HCT116 (cell line): Measurements from ENCODE around the gene TBP. TPM values are rescaled to one million over a fixed set of nuclear protein-coding genes. Genes with fewer than 3 reads are reported as not detected.
A peak's percentile ranks its signal among the peaks of the same experiment; 100 is the strongest.
"Not testable (repeated sequence)": the region's sequence is repeated elsewhere in the genome, so short reads cannot be mapped to it uniquely, and the experiment has no call there.

Source experiments
- ATAC-seq: fragments of 200-7000 bp; cut with Tn5 transposase; 2 replicates; pipeline ENCODE4 v1.9.1; 2020; ENCODE audit warnings: mild to moderate bottlenecking, moderate library complexity
- BruUV-seq: library from RNA; stranded (reverse); fragments of 400-500 nt; replicated peaks from 2 replicates; lab custom pipeline; 2021; lab: Mats Ljungman, UMichigan
- CTCF ChIA-PET: fragments of 300-600 bp; sonication (Branson Sonifier 250); formaldehyde crosslinking; loops from one replicate; lab custom pipeline; 2021; ENCODE audit warnings: antibody characterized with exemption; lab: Charles Lee
- POLR2A ChIA-PET: fragments of 300-600, 350-600 bp; sonication (Branson Sonifier 250); formaldehyde crosslinking; loops from one replicate; lab custom pipeline; 2021; ENCODE audit warnings: antibody characterized with exemption; lab: Charles Lee
- RAD21 ChIA-PET, 2 experiments: fragments of 300-600 bp; sonication (Branson Sonifier 250); formaldehyde crosslinking; loops; one replicate each; lab custom pipeline; 2023; ENCODE audit warnings: low total read pairs in 2 of 2; ENCODE audit not compliant: uncharacterized antibody in 2 of 2, unreplicated experiment in 2 of 2, low non-redundant PET in 1 of 2; lab: Charles Lee
- DNase-seq: peaks from one replicate; pipeline ENCODE4 v3.0.0-alpha.2; 2010; ENCODE audit warnings: low read depth, low spot score
- H2AFZ ChIP-seq: fragments of 200-600 bp; shearing (Covaris generic), sonication (generic); 2 replicates; pipeline ENCODE4 v1.6.1; 2017; ENCODE audit warnings: low read depth, mixed run types, mixed read lengths, antibody characterized with exemption, low read length; ENCODE audit not compliant: poor library complexity, severe bottlenecking
- H3K27ac ChIP-seq: 2 replicates; pipeline ENCODE4 v1.5.1; 2012; ENCODE audit warnings: low read depth, low read length
- H3K27me3 ChIP-seq: fragments of 200-600 bp; sonication (generic); 2 replicates; pipeline ENCODE4 v1.6.1; 2016; ENCODE audit warnings: mixed run types, low read length, mixed read lengths; ENCODE audit not compliant: insufficient read depth
- H3K36me3 ChIP-seq, 2 experiments: fragments of 200-500 bp in 1 of 2; fragments of 200-600 bp in 1 of 2; sonication (Bioruptor generic) in 1 of 2; sonication (generic) in 1 of 2; 2 replicates each; pipeline versions ENCODE4 v1.5.1 to v1.6.1; 2014 to 2016; ENCODE audit warnings: low read length in 2 of 2, inconsistent platforms in 1 of 2, mixed read lengths in 1 of 2, mixed run types in 1 of 2; ENCODE audit not compliant: insufficient read depth in 2 of 2, control insufficient read depth in 1 of 2
- H3K4me1 ChIP-seq, 2 experiments: fragments of 200-600 bp in 1 of 2; sonication (generic) in 1 of 2; 2 replicates each; pipeline versions ENCODE4 v1.5.1 to v1.6.1; 2012 to 2017; ENCODE audit warnings: low read length in 2 of 2, inconsistent platforms in 1 of 2, mild to moderate bottlenecking in 1 of 2, mixed read lengths in 1 of 2, mixed run types in 1 of 2, moderate library complexity in 1 of 2; ENCODE audit not compliant: insufficient read depth in 2 of 2, control insufficient read depth in 1 of 2
- H3K4me2 ChIP-seq: fragments of 200-600 bp; sonication (generic); 2 replicates; pipeline ENCODE4 v1.6.1; 2017; ENCODE audit warnings: mixed run types, low read length, mixed read lengths
- H3K4me3 ChIP-seq, 2 experiments: fragments of 200-600 bp in 1 of 2; sonication (generic) in 1 of 2; replicated peaks in 1 of 2; 2 replicates each; pipeline ENCODE4 v1.5.1; 2011 to 2016; ENCODE audit warnings: low read length in 2 of 2, control low read depth in 1 of 2, low read depth in 1 of 2, mild to moderate bottlenecking in 1 of 2, mixed read lengths in 1 of 2, mixed run types in 1 of 2
- H3K79me2 ChIP-seq: fragments of 200-600 bp; sonication (generic); 2 replicates; pipeline ENCODE4 v1.6.1; 2017; ENCODE audit warnings: mild to moderate bottlenecking, mixed run types, low read length, moderate library complexity, mixed read lengths; ENCODE audit not compliant: insufficient read depth
- H3K9ac ChIP-seq: fragments of 200-600 bp; sonication (generic); 2 replicates; pipeline ENCODE4 v1.6.1; 2016; ENCODE audit warnings: low read length, mixed read lengths
- H3K9me2 ChIP-seq: fragments of 200-600 bp; sonication (generic), shearing (Covaris generic); 2 replicates; pipeline ENCODE4 v1.6.1; 2017; ENCODE audit warnings: mixed run types, mild to moderate bottlenecking, moderate library complexity; ENCODE audit not compliant: insufficient read depth
- H3K9me3 ChIP-seq, 2 experiments: fragments of 200-500 bp in 1 of 2; fragments of 200-600 bp in 1 of 2; sonication (Bioruptor generic) in 1 of 2; sonication (generic) in 1 of 2; 2 replicates each; pipeline ENCODE4 v1.6.1; 2014 to 2017; ENCODE audit warnings: low read length in 2 of 2, mixed read lengths in 2 of 2, inconsistent platforms in 1 of 2, low read depth in 1 of 2, mild to moderate bottlenecking in 1 of 2, mixed run types in 1 of 2, moderate library complexity in 1 of 2; ENCODE audit not compliant: control insufficient read depth in 1 of 2, insufficient read depth in 1 of 2
- H4K20me1 ChIP-seq: fragments of 200-600 bp; sonication (generic), shearing (Covaris generic); 2 replicates; pipeline ENCODE4 v1.6.1; 2017; ENCODE audit warnings: mixed run types, mild to moderate bottlenecking, moderate library complexity; ENCODE audit not compliant: insufficient read depth
- CTCF ChIP-seq, 3 experiments: fragments of 200-600 bp in 1 of 3; sonication (generic) in 1 of 3; IDR thresholded peaks in 2 of 3; conservative IDR thresholded peaks in 1 of 3; 2 replicates each; pipeline ENCODE4 v1.5.1; 2012 to 2017; ENCODE audit warnings: low read depth in 2 of 3, low read length in 2 of 3, antibody characterized with exemption in 1 of 3, borderline replicate concordance in 1 of 3, control low read depth in 1 of 3, mild to moderate bottlenecking in 1 of 3, mixed read lengths in 1 of 3, mixed run types in 1 of 3, moderate library complexity in 1 of 3; ENCODE audit not compliant: insufficient read depth in 1 of 3
- intact Hi-C: fragments of 100-400 bp; cut with micrococcal nuclease; formaldehyde crosslinking; loops from 2 replicates; pipeline ENCODE4 v1.10.0; 2022
- total RNA-seq: library from RNA; stranded (reverse); gene quantifications from one replicate; pipeline ENCODE4 v1.2.1, GENCODE V29; 2021; ENCODE audit not compliant: unreplicated experiment

TBP gene
- total RNA-seq, 1 experiment from 2014 or later = 22.7 TPM

GRCh38 chr6:170609225-170609624 is 55.1 kb downstream of the TBP start:
- H3K79me2 ChIP-seq, H4K20me1 ChIP-seq, POLR2A ChIA-PET: not testable (repeated sequence)
- TF ChIP-seq CTCF (IDR thresholded peaks at IDR 0.05 in 2 of 3, conservative IDR thresholded peaks at IDR 0.05 in 1 of 3; ENCODE audit: borderline replicate concordance in 1 of 3, insufficient read depth in 1 of 3, low read depth in 2 of 3, low read length in 2 of 3) = peak in 2 of 3 experiments; percentile 7 to 26; a peak in 2 of 6 replicates
- TF ChIP-seq, all 23 proteins: peak for 1; not testable (repeated sequence) for 22
- intact Hi-C loops, H3K27me3 ChIP-seq, H3K4me2 ChIP-seq, RAD21 ChIA-PET, H3K9me2 ChIP-seq, H3K4me3 ChIP-seq, H3K4me1 ChIP-seq, H3K27ac ChIP-seq, BruUV-seq, H3K9ac ChIP-seq, H3K9me3 ChIP-seq, H3K36me3 ChIP-seq, H2AFZ ChIP-seq, DNase-seq, CTCF ChIA-PET: not testable (repeated sequence)
- peak; percentile 77 for ATAC-seq

- H3K9me3 ChIP-seq, RAD21 ChIA-PET, POLR2A ChIA-PET, H3K36me3 ChIP-seq, DNase-seq, H4K20me1 ChIP-seq, H3K9me2 ChIP-seq, intact Hi-C loops, H3K9ac ChIP-seq, H3K4me2 ChIP-seq, H3K4me3 ChIP-seq, H3K4me1 ChIP-seq, H3K27me3 ChIP-seq, H3K79me2 ChIP-seq, H2AFZ ChIP-seq, CTCF ChIA-PET, H3K27ac ChIP-seq: not testable (repeated sequence)
- peak; percentile 85 for ATAC-seq
- TSS peak; percentile 96 for BruUV-seq
Observed at GRCh38 chr6:170612256-170612804, 58.2 kb downstream of the TBP start.

GRCh38 chr6:170616020-170616554 is 61.9 kb downstream of the TBP start:
- DNase-seq, H3K9me2 ChIP-seq, H3K9ac ChIP-seq, H2AFZ ChIP-seq, H3K9me3 ChIP-seq, H3K4me1 ChIP-seq, BruUV-seq, ATAC-seq, H3K27me3 ChIP-seq, H3K4me3 ChIP-seq, H3K79me2 ChIP-seq, POLR2A ChIA-PET, intact Hi-C loops, H3K36me3 ChIP-seq, H4K20me1 ChIP-seq, RAD21 ChIA-PET, CTCF ChIA-PET, H3K27ac ChIP-seq, H3K4me2 ChIP-seq: not testable (repeated sequence)
